NCI-H748 (cell line): ENCODE data around the gene SAMM50.

Experiments
- DNase-seq: peaks from one replicate; lab custom pipeline; 2025; ENCODE audit not compliant: unreplicated experiment; lab: John Stamatoyannopoulos, UW

The SAMM50 gene

DNA sequence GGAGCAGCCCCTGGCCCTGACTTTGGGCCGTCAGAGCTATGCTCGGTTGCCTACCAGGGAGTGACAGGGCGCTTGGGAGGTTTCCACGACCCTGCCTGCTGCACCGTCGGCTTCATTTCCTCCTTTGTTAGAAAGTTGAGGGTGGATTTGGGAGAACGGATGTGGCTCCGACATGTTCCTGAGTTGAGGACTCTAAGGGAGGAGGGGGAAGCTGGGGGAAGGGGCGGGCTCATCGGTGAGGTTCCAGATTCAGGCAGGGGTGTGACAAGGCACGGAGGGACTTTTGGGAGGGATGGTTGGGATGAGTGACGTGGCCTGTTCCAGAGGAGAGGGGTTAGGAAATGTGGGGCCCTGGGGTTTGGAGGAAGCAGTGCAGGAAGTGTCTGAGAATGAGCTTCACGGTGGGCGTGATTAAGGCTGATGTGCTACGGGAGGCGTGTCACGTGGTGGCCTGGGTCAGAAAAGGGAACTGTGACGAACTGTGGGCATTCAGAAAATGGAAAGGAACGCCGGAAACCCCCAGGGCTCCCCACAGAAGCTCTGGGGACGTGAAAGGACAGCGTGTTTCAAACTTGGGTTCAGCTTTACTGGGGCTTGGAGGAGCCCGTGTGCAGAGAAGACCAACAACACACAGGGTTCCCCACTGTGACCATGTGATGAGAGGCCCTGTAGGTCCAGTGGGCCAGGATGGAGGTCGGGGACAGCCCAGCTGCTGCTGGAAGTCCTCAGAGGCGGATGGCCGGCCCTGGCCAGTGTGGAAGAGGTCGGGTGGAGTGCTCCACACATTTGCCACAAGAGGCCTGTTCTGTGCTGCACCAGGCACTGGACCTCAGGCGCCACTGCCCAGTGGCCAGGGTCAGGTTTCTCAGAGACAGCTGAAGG, 71.6 kb downstream of the SAMM50 start:
- DNase-seq: no peak

DNA sequence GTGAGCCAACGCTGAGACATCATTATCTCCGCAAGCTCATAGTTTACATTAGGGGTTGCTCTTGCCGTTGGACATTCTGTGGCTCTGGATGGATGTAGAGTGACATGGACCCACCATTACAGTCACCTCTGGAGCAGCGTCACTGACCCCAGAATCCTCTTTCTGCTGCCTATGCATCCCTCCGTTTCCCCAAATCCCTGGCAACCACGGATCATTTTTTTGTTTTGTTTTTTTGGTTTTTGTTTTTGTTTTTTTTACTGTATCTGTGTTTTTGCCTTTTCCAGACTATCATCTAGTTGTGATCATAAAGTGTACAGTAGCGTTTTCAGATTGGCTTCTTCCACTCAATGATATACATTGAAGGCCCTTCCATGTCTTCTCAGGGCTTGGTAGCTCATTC, 72.8 kb downstream of the SAMM50 start:
- no peak for DNase-seq

DNA sequence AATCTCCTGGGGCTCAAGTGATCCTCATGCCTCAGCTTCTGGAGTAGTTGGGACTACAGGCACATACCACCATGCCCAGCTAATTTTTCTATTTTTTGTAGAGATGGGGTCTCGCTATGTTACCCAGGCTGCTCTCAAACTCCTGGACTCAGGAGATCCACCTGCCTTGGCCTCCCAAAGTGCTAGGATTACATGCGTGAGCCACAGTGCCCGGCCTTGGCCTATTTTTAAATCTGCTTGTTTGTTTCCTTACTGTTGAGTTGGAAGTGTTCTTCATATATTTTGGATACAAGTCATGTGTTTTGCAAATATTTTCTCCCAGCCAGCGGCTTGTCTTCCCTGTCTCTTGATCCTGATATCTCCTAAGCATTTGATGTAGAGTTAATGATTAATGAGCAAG, 73.8 kb downstream of the SAMM50 start:
- no peak for DNase-seq

DNA sequence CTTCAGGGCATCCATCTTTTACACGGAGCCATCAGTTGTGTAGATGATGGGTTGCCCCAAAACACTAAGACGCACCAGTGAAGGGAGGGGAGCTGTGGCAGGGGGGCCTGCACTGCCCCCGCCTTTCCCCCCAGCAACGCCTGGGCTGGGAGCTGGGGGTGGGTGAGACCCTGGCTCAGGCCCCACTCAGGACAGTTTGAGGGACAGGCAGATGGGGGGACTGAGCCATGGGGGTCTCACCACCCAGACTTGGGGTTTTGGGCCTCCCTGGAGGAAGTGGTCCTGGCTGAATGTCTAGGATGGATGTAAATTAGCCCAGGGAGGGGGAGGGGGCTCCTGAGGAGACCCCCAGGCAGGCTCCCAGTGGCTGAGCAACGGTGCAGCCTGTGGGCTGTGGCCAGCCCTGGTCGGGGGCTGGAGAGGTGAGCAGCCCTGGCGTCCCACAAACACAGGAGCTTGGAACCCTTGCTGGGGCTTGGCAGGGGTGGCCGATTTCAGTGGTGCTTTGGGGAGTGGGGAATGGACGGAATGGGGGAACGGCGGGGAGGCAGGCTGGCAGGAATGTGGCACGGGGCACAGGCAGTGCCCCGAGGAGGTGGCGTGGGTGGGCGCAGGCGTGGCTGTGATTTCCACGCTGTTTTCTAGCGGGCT, 74.9 kb downstream of the SAMM50 start:
- DNase-seq: no peak

DNA sequence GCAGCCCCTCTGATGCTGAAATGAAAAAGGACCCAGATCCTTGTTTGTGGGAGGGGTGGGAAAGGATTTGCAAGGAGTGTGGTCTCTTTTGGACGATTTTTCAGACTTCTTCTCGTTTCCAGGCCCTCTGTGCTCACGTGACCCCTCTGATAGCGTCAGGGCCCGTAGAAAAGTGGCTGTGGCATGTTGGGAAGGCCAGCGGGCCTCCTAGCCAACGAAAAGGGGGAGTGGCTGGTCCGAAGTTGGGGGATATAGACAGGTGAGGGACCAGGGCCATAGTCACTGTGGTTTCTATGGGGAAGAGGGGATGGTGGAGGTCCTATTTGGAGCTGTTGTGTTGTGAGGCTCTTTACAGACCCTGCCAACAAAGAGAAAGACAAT, 75.5 kb downstream of the SAMM50 start:
- DNase-seq: no peak

DNA sequence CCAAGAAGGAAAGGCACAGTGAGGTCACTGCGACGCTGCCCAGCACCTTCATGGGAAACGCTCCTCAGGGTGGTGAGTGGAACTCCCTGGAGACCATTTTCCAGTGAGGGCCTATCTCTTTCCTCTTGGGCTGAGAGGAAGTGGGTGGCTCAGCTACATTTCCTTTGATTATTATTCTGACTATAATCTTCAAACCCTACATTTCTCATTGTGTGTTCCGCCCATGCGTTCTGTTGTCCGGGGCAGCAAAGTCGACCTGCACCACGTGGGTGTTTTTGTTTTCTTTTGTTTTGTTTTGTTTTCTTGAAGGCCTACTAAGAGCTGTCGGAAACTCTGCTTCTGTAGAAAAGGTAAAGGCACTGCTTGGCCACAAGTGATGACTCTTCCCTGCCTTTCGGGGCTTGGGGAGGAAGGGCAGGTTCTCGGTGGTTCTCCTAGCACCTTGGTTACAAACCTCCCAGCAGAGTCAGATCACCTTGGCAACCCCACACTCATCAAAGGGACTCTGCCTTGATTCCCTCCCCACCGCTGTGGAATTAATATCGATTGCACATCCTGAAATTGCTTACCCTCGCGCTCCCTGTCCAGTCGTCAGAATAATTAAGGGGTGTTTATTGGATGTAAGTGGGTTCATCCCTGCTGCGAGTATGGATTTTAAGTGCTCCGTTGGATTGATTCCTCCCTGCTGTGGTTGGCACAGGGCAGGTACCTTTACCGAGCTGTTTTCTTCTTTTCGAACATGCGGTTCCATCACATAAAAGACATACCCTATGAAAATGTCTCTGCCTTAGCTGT, 76.1 kb downstream of the SAMM50 start:
- peak; percentile 49 for DNase-seq

DNA sequence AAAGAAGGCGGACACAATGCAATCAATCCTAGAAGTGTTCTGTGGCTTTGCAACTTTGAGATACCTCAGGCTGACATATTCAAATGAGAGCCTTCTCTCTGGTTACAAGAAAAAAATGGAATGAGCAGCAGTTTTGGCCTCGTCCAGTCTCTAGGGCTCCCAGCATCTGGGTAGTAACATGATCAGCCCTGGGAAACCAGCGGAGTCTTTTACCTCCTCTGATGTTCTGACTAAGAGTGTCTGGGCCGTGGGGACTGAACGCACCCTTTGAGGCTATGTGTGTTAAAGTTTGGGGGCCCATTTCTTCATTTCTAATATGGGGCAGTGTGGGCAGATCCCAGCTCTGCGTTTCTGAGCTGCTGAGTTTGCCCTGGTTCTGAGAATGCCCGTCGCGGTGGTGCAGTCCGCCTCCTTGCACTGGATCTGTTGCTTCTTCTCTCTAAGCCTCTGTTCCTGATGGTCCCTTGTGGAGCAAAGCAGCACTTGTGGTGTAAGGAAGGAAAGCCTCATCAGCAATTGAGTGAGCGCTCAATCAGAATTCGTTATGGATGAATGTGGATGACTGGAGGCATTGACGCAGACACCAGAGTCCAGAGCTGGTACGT, 77.0 kb downstream of the SAMM50 start:
- DNase-seq: no peak

DNA sequence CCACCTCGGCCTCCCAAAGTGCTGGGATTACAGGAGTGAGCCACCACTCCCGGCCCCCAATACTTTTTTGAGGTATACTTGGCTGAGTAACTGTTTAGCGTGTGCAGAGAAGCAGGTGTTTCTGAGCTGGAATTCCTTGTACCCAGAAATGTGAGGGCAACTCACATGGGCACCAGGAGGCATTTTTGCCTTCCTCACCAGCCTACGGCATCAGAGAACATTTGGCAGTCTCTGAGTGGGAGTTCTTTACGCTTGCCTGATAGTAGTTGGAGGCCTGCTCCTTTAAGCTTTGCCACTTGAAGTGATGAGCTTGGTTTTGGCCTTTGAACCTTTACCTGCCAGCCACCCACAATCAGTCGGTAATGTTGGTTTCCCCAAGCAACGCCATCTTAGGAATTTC, 78.0 kb downstream of the SAMM50 start:
- no peak for DNase-seq

DNA sequence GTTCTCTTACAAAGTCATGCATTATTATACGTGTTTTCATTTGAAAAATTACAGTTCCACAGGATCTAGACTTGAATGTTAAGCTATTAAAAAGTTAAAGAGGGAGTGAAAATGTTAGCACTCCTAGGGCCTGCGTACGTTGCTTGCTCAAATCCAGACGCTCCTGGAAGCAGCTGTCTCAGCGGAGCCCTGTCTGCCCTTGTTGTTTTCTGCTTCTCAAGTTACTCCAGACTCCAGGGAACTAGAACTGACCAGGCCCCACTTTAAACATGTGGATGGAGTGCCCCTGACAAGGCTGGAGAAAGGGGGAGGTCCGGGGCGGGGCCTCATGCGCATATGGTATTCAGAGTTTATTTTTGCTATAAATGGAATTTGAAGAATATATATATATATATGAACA, 78.5 kb downstream of the SAMM50 start:
- DNase-seq: no peak

DNA sequence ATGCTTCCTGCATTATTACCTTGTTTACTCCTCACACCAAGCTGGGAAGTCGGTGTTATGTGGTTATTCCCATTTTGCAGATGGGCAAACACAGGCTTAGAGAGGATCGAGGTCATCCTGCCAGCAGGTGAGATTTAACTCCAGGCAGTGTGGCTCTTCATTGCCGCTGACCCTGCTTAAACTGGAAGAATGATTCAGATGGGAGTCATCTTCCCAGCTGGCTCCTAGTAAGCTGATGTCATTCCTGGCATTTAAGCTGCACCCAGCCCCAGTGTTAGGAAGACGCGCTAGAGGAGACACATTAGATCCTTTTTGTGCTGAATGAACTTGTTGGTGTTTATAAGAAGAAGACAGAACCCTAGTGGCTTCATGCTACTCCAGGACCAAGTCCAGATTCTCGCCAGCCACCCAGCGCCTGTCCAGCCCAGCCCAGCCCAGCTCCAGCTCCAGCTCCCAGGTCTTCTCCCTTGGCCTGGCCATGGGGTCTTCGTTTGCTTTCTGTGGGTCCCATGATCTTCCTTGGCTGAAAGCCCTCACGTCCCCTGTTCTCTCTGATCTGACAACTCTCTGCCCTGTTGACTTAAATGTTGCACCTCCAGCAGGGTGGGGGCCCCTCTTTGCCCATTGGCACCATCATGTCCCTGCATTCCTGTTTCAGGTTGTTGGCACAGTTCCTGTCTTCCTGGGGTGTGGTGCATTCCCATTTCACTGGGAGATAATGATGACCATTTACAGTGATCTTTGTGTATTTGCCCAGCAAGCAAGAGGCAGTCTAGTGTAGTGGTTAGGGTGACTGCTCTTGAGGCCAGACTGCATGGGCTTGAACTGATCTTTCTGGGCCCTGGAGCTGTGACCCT, 82.5 kb downstream of the SAMM50 start:
- DNase-seq: peak; percentile 11

DNA sequence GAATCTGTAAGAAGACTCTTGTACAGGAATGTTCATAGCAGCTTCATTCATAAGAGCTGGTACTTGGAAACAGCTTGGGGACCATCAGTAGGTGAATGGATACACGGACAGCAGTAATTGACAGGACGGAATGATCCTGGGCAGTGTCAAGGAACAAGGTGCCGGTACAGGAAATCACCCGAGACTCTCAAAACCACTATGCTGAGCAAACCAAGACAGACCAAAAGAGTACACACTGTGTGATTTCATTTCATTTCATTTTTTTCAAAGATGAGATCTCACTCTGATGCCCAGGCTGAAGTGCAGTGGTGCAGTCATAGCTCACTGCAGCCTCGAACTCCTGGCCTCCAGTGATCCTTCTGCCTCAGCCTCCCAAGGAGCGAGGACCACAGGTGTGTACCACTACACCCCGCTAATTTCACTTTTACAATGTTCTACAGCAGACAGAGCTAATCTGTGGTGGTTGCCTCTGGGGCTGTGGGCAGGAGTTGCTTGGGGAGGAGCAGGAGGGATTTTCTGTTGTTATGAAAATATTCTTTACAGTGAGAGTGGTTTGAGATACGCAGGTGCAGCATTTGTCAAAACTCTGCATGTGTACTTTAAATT, 84.4 kb downstream of the SAMM50 start:
- DNase-seq: no peak

DNA sequence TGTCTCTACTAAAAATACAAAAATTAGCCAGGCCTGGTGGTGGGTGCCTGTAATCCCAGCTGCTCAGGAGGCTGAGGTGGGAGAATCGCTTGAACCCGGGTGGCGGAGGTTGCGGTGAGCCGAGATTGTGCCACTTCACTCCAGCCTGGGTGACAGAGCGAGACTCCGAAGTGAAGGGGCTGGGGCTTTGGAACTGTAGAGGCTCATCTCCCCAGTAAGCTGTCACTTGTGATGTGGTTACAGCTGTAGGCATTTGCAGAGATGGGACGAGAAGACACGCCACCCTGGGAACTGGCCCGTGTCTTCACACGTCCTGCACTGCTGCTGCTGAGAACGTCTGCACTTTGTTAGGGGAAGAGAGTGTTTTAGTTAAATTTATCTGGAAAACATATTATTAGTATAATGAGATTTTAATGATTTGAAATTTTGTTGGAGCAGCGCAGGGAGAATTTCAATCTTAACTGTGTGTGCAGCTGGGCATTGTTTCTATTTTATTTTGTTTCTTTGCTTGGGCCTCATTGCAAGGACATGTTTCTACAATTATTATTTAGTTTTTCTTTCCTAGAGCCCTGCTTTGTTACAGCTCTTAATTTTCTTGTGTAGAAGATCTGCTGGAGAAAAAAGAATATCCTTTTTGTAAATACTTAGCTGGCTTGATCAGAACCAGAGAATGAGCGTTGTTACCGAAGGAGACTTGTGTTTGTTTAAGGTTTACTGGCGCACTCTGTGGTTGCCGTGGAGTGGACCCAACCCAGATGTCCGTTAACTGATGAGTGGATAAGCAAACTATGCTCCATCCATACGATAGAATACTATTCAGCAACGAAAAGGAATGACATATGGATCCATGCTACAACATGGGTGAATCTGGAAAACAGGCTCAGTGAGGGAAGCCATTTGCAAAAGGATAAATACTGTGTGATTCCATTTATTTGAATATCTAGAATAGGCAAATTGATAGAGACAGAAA, 87.3 kb downstream of the SAMM50 start:
- DNase-seq: no peak

DNA sequence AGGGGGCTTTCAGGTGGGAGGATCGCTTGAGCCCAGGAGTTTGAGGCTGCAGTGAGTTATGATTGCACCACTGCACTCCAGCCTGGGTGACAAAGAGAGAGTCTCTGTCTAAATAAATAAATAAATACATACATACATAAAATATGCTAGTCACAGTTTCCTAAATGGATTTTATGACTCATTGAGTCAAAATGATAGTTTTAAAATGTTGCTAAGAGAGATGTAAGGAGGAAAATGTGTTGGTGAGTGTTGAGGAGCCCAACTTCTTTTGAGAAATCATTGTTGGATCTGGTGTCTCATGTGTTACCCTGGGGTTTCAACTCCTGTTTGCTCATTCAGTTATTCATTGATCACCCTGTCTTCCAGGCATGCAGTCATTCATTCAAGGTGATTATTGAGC, 89.9 kb downstream of the SAMM50 start:
- DNase-seq: no peak
